ENCODE measurements around the gene PUM1.

PUM1 gene

GRCh38 chr1:30920827-30921226 lies 144.7 kb downstream of the PUM1 start:
- Mint-ChIP-seq H3K9me3 (no peaks in the 10 kb centered on the region), H3K36me3 (ENCODE audit: low read depth) (no peaks in the 10 kb centered on the region), H3K27ac (peak overlapping the region in 1 of 3 experiments; percentile 53), H3K4me3 (no peak overlapping the region), H3K27me3 (ENCODE audit: low read depth) (no peaks in the 10 kb centered on the region), H3K4me1 (peaks cover 15% of the 10 kb centered on the region)
- no peak for TF ChIP-seq CTCF (IDR thresholded peaks at IDR 0.05; ENCODE audit: unreplicated experiment in 3 of 3)

GRCh38 chr1:30919025-30919881 lies 146.3 kb downstream of the PUM1 start:
- Mint-ChIP-seq H3K27ac (peak overlapping the region in 2 of 3 experiments; percentile 44 to 70), H3K36me3 (ENCODE audit: low read depth) (no peaks in the 10 kb centered on the region), H3K27me3 (ENCODE audit: low read depth) (peaks cover 3% of the 10 kb centered on the region), H3K9me3 (no peaks in the 10 kb centered on the region), H3K4me3 (no peak overlapping the region), H3K4me1 (peaks cover 15% of the 10 kb centered on the region)
- no peak for TF ChIP-seq CTCF (IDR thresholded peaks at IDR 0.05; ENCODE audit: unreplicated experiment in 3 of 3)

- Mint-ChIP-seq H3K4me3 (no peak overlapping the region), H3K36me3 (ENCODE audit: low read depth) (no peaks in the 10 kb centered on the region), H3K27me3 (ENCODE audit: low read depth) (peaks cover 10% of the 10 kb centered on the region), H3K27ac (no peak overlapping the region), H3K9me3 (no peaks in the 10 kb centered on the region), H3K4me1 (peaks cover 15% of the 10 kb centered on the region)
- no peak for TF ChIP-seq CTCF (IDR thresholded peaks at IDR 0.05; ENCODE audit: unreplicated experiment in 3 of 3)
These were observed 149.2 kb downstream of the PUM1 start for GRCh38 chr1:30916296-30916695.

DNA sequence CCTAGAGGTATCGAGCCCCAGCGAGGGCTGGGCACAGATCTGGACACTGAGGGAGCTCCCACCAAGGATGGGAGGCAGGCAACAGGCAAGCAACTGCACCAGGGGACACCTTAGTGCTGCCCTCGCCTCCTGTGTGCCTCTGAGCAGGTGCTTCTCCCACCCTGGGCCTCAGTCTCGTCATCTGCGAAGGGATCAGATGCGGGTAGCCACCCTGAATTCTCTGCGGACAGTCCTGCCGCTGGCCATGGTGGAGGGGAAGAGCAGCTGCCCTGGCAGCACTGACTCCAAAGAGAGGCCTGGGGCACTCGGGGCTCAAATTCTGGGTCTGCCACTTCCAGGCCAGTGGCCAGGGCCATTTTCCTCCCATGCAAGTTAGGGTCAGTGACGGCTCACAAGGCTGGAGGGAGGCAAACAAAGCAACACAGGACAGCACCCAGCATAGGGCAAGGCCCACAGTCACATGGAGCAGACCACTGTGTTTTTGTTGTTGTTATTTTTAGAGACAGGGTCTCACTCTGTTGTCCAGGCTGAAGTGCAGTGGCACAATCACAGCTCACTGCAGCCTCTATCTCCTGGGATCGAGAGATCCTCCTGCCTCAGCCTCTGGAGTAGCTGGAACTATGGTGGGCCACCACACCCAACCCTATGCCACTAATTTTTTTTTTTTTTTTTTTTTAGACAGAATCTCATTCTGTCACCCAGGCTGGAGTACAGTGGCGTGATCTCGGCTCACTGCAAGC lies 149.9 kb downstream of the PUM1 start:
- H3K36me3 Mint-ChIP-seq (ENCODE audit: low read depth): no peaks in the 10 kb centered on the region
- H3K4me1 Mint-ChIP-seq: peaks cover 10% of the 10 kb centered on the region
- no peak overlapping the region for H3K4me3 Mint-ChIP-seq
- H3K9me3 Mint-ChIP-seq: no peaks in the 10 kb centered on the region
- no peak overlapping the region for H3K27ac Mint-ChIP-seq
- TF ChIP-seq CTCF (IDR thresholded peaks at IDR 0.05; ENCODE audit: unreplicated experiment in 3 of 3): no peak
- peaks cover 10% of the 10 kb centered on the region for H3K27me3 Mint-ChIP-seq (ENCODE audit: low read depth)

DNA sequence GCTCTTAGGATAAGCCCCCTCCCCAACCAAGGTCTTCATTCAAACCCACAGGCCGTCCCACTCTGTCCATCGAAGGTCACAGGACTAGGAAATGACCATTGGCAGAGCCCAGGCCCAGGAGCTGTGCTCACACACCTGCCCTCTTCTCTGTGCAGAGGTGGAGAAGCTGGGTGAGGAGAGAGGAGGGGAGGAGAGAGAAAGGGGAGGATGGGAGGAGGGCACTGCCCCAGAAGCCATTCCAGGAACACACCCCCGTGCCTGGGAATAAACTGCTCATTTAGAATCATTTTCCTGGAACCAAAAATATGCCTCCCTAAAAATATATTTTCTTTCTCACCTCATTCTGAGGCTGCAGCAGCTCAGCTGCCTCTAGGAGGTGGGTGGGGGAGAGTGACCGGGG lies 150.6 kb downstream of the PUM1 start:
- no peak for TF ChIP-seq CTCF (IDR thresholded peaks at IDR 0.05; ENCODE audit: unreplicated experiment in 3 of 3)
- no peaks in the 10 kb centered on the region for H3K36me3 Mint-ChIP-seq (ENCODE audit: low read depth)
- no peak overlapping the region for H3K4me3 Mint-ChIP-seq
- H3K4me1 Mint-ChIP-seq: peaks cover 9% of the 10 kb centered on the region
- H3K9me3 Mint-ChIP-seq: no peaks in the 10 kb centered on the region
- H3K27ac Mint-ChIP-seq: no peak overlapping the region
- peaks cover 13% of the 10 kb centered on the region for H3K27me3 Mint-ChIP-seq (ENCODE audit: low read depth)

Measured in nephron (organoid).